GM19351 (cell line): ENCODE data around the gene S100A6.
"Not testable (repeated sequence)": the region's sequence is repeated elsewhere in the genome, so short reads cannot be mapped to it uniquely, and the experiment has no call there.

ENCODE experiments used
- ATAC-seq: cut with Tn5 transposase; IDR thresholded peaks from one replicate; pipeline ENCODE4 v1.9.1; 2021; ENCODE audit warnings: mild to moderate bottlenecking, moderate library complexity; ENCODE audit not compliant: unreplicated experiment

Gene S100A6

GRCh38 chr1:153565529-153566374, 30.0 kb upstream of the S100A6 start, which contains the start of gene S100A2:
S100A2 (minus strand) TSS chr1:153565844; CDS start chr1:153563877, 1,967 bp downstream.
- no peak for ATAC-seq

- ATAC-seq, result no peak
Observed at GRCh38 chr1:153563991-153564390, 28.2 kb upstream of the S100A6 start.

GRCh38 chr1:153563483-153563901, 27.7 kb upstream of the S100A6 start:
- no peak for ATAC-seq

- not testable (repeated sequence) for ATAC-seq
Observed at GRCh38 chr1:153562021-153562420, 26.2 kb upstream of the S100A6 start.

GRCh38 chr1:153561466-153561985, 25.7 kb upstream of the S100A6 start:
- ATAC-seq, result no peak

GRCh38 chr1:153560771-153561465, 25.1 kb upstream of the S100A6 start:
- no peak for ATAC-seq

- no peak for ATAC-seq
Observed at GRCh38 chr1:153560241-153560640, 24.4 kb upstream of the S100A6 start.

GRCh38 chr1:153557877-153558276, 22.1 kb upstream of the S100A6 start:
- ATAC-seq, result no peak

- ATAC-seq, result no peak
Observed at GRCh38 chr1:153556348-153556747, 20.6 kb upstream of the S100A6 start.

- no peak for ATAC-seq
Observed at GRCh38 chr1:153553830-153554541, 18.2 kb upstream of the S100A6 start.

GRCh38 chr1:153553096-153553495, 17.3 kb upstream of the S100A6 start:
- ATAC-seq, result no peak

- ATAC-seq, result no peak
Observed at GRCh38 chr1:153552335-153552734, 16.5 kb upstream of the S100A6 start.

- ATAC-seq, result no peak
Observed at GRCh38 chr1:153550827-153551500, 15.2 kb upstream of the S100A6 start.

- no peak for ATAC-seq
Observed at GRCh38 chr1:153550398-153550758, 14.6 kb upstream of the S100A6 start.

GRCh38 chr1:153549741-153550397, 14.1 kb upstream of the S100A6 start:
- no peak for ATAC-seq

- ATAC-seq, result no peak
Observed at GRCh38 chr1:153548722-153549688, 13.2 kb upstream of the S100A6 start, which contains the start of gene S100A3. S100A3 (minus strand) TSS chr1:153549258; CDS start chr1:153548485, 773 bp downstream.

- no peak for ATAC-seq
Observed at GRCh38 chr1:153547560-153548551, 12.1 kb upstream of the S100A6 start.
